Measurements from ENCODE around the gene SLC29A1. TPM values are rescaled to one million over a fixed set of nuclear protein-coding genes. Genes with fewer than 3 reads are reported as not detected.

SLC29A1 gene
- total RNA-seq, 1 donor from 2014 or later: 55.0 TPM

GRCh38 chr6:44278774-44279697 is 55.6 kb downstream of the SLC29A1 start:
- DNase-seq (ENCODE audit: low read depth, low spot score): no peak
- peaks cover 31% of the 10 kb centered on the region for H3K27me3 Mint-ChIP-seq (ENCODE audit: low read depth)
- peaks cover 4% of the 10 kb centered on the region for H3K36me3 Mint-ChIP-seq (ENCODE audit: low read depth)
- H3K4me1 Mint-ChIP-seq: peaks cover 6% of the 10 kb centered on the region
- TF ChIP-seq, protein P1, sequence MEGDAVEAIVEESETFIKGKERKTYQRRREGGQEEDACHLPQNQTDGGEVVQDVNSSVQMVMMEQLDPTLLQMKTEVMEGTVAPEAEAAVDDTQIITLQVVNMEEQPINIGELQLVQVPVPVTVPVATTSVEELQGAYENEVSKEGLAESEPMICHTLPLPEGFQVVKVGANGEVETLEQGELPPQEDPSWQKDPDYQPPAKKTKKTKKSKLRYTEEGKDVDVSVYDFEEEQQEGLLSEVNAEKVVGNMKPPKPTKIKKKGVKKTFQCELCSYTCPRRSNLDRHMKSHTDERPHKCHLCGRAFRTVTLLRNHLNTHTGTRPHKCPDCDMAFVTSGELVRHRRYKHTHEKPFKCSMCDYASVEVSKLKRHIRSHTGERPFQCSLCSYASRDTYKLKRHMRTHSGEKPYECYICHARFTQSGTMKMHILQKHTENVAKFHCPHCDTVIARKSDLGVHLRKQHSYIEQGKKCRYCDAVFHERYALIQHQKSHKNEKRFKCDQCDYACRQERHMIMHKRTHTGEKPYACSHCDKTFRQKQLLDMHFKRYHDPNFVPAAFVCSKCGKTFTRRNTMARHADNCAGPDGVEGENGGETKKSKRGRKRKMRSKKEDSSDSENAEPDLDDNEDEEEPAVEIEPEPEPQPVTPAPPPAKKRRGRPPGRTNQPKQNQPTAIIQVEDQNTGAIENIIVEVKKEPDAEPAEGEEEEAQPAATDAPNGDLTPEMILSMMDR (conservative IDR thresholded peaks at IDR 0.05): no peak
- peak overlapping the region; percentile 62 for H3K27ac Mint-ChIP-seq (ENCODE audit: unreplicated experiment)
- no peaks in the 10 kb centered on the region for H3K9me3 Mint-ChIP-seq
- H3K4me3 Mint-ChIP-seq: no peak overlapping the region

Other genes with a start within 250 kb of the SLC29A1 start
- gene MRPL14, start 96.1 kb upstream of the SLC29A1 start, total RNA-seq: 62.9 and 65.5 TPM in 2 replicates
- gene TMEM63B, start 96.0 kb upstream of the SLC29A1 start, total RNA-seq: 47.0 and 51.2 TPM in 2 replicates
- gene CAPN11, start 64.8 kb upstream of the SLC29A1 start, total RNA-seq: not detected in 2 replicates
- gene MYMX, start 6.7 kb upstream of the SLC29A1 start, total RNA-seq: not detected in 2 replicates
- gene HSP90AB1, start 23.5 kb downstream of the SLC29A1 start, total RNA-seq: 1,508 and 1,541 TPM in 2 replicates
- gene SLC35B2, start 33.9 kb downstream of the SLC29A1 start, total RNA-seq: 70.5 and 77.7 TPM in 2 replicates
- 16.1 and 20.2 TPM in 2 replicates for gene NFKBIE, start 42.0 kb downstream of the SLC29A1 start, total RNA-seq
- gene TMEM151B, start 46.9 kb downstream of the SLC29A1 start, total RNA-seq: 19.0 and 21.2 TPM in 2 replicates
- gene AARS2, start 89.8 kb downstream of the SLC29A1 start, total RNA-seq: 32.1 and 33.6 TPM in 2 replicates
- gene SPATS1, start 119.1 kb downstream of the SLC29A1 start, total RNA-seq: not detected in 2 replicates
- 36.2 and 39.0 TPM in 2 replicates for gene CDC5L, start 164.1 kb downstream of the SLC29A1 start, total RNA-seq